NCI-H1092 treated with DMSO at 0.1 percent for 48 hours (cell line): ENCODE measurements around the gene MROH2A.

Experiments used
- DNase-seq: peaks from one replicate; lab custom pipeline; 2025; lab: John Stamatoyannopoulos, UW

Gene MROH2A

DNA sequence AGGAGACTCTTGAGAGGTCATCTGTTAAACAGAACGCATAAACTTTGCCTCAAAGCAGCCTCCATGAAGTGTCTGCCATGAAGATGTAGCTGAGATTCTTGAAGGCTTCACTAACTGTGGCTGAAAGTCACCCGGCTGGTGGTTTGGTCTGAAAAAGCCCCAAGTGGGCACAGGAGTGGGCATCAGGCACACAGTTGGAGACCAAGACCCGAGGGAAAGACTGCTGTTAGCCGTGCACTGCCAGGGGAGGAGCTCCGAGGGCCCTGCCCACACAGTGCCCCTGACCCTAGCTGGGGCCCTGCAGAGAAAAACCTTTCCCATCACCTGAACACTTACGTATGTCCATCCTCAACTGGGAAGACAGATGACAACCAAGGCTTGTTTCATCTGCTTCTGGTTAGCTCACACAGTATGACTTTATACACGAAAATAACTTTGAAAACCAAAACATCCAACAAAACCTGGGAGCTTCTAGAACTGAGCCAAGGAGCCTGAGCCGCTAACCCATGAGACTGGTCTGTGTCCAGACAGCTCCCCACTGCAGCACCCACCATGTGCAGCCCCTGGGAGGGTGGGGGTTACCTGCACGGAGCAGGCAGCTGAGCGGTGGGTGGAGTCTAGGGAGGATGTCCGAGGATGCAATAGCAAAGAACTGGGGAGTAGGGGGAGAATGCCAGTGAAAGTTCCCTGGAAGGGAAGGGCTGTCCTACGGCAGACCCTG is 60.8 kb downstream of the MROH2A start:
- DNase-seq = no peak

DNA sequence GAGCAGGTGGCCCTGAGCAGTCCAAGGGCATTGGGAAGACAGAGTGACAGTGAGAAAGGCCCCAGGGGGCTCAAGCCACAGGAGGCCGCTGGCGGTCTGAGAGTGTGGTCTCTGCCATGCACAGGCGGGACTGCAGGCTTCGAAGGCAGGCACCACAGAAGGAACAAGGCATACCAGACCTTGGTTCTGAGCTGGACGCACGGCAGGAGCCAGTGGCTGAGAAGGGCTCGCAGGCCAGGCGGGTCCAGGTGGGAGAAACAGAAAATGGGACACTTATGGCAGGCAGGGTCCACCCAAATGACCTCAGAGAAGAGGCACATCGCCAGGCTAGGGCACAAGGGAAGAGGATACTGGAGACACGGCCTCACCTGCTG is 61.3 kb downstream of the MROH2A start:
- DNase-seq = no peak

DNA sequence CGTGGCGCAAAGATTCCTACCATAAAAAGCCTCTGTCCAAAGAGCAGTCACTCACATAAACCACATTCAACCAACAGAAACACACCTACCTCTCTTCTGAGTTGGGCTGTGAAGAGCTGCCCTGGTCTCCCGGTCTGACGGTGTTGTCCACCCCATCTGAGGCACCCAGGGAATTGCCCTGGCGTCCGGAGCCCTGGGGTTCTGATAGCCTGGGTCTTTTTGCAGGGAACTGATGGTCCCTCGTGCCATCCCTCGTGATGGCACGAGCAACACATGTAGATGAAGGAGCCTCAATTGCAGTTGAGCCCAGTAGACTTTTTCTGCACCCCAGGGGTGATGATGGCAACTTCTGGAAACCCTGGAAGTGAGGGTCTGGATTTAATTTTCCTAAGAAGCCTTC is 62.4 kb downstream of the MROH2A start:
- DNase-seq = no peak

DNA sequence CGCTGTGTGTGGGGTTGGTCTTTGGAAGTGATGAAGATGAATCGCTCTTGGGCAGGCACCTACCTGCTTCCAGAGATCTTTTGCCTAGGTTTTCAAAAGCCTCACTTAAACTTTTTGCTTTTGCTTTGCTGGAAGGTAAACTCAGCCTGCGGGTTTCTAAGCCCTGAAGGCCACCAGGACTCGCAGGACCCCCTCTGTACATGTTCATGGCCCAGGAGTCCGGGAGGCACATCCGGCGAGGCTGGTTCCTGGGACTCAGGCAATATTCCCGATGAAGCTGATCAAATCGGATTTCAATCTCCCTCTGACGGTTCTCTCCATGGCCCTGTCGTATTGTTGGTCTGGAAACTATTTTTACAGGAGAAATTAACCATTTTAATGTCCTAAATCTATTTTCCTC is 63.1 kb downstream of the MROH2A start:
- no peak for DNase-seq

DNA sequence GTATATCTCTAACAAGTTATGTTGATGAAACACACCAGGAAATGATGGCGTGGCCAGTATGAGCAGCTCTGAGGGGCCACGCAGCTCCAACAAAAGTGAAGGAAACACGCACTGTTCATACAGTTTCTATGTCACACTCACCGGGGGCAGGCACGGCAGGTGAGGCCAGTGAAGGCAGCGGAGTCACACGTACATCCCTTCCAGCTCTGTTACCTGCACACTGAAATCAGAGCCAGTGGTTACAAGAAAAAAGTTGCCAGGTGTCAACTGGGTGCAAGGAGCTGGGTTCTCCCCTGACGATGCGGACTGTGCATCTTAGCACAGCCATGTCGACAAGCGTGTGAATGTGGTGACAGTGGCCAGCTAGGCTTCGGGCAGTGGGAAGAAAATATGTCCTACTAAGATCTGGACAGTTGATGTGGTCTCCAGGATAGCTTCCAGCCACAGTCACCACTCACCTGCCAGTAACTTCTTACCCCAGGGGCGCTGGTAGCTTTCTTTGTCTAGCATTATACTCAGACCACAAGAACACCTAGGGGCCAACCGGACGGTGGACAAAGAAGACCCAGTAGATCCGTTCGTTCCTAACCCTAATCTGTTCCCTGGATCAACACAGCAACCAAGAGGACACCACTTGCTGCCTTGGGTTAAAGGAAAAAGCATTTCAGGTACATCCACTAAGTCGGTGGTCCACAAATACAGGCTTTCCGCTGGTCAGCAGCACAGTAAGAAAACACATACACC is 66.1 kb downstream of the MROH2A start:
- DNase-seq = no peak

DNA sequence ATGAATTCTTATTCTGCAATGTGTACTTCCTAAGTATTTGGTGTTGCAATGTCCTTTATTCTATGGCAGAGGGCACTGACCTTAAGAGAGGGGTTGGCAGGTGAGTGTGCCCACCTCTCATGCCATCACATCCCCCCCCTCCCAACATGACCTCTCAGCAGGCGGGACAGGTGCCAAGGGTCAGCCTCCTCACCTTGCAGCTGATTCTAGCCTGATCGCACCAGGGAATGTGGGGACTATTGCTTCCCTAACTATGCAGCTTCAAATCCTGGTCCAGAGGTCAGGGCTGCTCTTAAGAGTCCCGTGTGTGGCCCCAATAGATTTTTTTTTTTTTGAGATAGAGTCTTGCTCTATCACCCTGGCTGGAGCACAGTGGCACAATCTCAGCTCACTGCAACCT is 66.7 kb downstream of the MROH2A start:
- no peak for DNase-seq

DNA sequence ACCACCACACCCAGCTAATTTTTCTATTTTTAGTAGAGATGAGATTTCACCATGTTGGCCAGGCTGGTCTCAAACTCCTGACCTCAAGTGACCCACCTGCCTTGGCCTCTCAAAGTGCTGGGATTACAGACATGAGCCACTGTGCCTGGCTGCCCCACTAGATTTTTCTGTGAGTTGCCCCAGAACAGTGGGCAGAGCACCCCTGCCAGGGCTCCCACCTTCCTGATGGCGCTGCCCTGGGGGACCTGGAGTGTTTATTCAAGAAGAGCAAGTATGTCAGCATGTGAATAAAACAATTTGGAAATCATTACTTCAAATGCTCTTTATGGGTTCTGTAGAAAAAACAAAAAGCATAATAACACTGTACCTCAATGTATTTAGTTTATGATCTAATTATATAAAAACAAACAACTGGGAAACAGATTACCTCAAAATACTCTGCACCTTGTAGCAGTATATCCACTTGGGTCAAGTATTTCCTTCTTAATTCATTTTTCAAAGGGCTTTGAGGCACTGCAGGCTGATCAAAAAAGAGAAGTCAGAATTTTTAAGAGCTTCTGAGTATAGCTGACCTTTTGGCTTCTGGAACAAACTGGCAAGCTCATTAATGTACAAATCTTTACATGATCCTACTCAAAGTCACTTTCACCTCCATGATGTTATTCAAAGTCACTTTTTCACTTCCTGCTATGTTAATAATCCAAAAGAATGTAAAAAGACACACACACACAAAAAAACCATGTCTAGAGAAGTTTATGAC is 67.4 kb downstream of the MROH2A start:
- DNase-seq = no peak

DNA sequence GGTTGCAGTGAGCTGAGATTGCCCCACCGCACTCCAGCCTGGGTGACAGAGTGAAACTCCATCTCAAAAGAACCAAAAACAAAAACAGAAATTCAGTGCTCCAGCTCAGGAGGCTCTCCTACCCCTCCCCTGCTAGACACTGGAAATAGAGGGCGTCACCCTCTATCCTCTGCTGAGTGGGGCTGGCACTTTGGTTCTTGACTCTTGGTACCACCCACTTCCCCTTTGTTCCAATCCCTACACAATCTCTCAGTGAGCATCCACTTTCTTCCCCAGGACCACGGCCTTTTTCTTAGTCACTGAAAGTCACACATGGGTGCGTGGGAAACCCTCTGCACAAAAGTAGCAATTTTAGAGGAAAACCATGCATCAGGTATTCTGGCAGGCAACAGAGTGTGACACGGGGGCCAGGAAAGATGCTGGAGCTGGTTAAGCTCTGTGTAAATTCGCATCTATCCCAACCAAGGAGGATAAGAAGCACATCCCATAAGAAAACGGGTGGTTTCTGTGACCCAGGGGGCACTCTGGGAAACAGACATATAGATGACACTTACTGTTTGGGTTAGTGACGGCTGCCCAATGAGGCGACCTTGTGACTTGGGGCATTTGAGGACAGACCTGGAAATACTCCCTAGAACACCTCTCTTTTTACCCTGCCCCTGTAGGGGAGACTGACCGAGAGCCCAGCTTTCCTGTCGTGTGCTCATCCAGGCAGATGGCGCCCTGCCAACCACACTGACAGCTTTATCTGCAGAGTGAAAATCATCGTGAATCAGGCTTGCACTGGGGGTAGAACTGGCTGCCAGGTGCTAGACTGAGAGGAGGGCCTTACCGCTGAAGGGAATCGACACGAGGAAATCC is 68.5 kb downstream of the MROH2A start:
- DNase-seq = no peak

DNA sequence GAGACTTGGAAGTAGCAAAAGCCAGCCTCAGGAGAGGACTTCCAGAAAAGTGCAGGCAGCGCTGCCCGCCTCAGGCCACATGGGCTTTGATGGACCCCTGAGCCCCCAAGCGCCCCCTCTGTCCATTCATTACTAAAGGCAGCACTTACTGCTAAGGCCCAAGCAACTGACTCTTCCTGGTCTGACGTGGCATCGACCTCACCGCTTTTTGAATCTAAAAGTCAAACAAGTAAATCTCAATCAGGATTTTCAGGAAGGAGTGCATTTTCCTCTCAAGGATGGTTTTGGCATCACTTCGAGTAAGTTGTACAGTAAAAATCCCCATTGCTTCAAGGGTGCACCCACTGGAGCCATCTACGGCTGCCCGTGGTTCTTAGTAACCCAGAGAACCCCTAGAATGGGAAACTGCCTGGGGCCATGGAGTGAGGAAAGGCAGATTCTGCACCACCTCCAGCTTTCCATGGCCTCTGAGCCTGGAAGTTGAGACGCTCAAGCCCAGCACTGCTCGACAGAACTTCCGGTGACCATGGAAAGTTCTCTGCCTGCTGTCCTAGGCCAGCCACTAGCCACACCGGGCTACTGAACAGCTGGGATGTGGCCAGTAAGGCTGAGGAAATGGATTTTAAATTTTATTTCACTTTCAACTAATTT is 69.2 kb downstream of the MROH2A start:
- no peak for DNase-seq

DNA sequence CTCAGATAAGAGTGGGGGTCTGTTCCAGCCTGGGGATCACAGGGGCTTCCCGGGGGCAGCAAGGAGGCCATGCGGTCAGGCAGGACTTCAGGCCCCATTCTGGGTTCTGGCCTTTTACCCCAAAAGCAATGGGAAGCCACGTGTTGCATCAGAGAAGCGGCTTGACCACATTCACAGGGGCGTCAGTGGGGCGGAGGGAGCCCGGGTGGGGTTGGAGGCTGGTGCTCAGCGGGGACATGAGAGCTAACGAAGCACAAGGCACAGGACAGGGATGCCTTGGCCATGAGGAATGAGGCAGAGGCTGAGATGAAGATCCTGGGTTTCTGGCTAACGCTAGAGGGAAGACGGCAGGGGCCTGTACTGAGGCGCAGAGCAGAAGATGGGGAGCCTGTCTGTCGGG is 70.1 kb downstream of the MROH2A start:
- no peak for DNase-seq

DNA sequence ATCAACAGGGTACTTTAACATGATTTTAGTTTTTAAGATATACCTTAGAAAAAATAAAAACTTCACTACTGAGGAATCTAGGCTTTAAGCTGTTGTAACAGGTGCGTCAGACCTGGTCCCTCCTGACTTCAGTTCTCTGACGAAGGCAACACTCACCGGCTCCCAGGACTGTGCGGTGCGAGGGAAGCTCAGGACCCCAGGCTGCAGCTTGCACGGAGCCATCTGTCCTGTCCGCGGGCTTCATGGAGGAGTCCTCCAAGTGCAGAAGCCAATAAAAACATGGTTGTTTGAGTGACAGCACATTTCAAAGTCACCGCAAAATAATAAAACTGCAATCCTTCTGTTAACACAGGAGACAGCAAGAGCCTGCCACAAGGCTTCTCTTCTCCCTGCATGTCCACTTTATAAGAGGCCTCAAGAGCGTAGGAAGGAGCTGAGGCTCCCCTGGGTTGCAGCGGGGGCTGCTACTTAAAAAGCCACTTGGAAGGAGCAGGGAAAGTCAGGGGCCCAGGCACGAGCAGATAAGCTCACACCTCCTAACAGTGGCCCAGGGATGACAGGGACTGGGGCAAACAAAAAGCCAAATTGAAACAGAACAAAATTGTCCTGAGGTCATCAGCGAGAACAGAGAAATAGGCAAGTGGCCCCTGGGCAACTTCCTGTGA is 71.6 kb downstream of the MROH2A start:
- DNase-seq = no peak

DNA sequence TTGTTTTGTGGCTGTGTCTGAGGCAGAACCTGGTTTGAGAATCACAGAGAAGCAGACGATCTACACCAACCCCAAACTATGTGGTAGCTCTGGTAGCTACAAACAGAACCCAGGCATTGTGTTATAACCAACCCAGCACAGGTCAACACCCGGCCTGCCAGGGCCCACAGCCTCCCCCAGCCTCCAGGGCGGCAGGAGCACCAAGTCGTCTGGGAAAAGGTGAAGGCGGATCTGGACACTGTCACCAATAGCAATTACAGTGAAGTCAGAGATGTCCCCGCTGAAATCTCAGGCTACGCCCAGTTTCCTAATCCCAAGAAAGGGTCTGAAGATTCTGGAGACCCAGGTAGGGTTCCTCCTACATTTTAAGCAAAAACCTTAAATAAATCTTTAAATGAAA is 72.6 kb downstream of the MROH2A start:
- no peak for DNase-seq

DNA sequence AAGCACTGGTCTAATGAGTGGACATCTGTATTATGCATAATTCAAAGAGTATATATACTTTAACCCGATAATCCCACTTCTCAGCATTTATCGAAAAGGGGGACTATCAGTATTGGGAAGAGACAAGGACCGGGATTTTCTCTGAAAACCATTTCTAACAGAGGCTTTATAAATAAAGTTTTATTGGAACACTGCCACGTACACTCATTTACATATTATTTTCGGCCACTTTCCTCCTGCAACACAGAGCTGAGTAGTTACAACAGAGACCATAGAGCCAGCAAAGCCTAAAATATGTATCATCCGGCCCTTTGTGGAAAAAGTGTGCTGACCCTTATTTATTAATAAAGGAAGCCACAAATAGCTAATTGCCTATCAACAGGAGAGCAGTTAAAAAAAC is 73.0 kb downstream of the MROH2A start:
- no peak for DNase-seq

DNA sequence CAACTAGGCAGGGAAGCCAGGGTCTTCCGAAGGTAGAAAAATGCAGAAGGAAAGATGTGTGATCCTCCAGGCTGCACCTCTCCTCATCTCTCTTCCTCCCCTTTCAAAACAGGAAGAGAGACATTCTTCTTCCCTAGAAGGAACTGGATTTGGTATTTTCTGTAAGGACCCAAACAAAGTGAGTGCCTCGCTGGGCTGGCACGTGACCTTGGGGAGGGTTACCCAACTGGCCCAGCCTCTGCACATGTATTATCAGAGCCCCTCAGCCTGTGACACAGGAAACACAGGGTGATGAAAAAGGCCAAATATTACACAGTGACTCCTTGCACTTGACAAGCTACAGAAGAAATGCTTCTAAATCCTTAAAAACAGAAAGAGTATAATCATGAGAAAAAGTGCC is 73.9 kb downstream of the MROH2A start:
- DNase-seq = no peak

DNA sequence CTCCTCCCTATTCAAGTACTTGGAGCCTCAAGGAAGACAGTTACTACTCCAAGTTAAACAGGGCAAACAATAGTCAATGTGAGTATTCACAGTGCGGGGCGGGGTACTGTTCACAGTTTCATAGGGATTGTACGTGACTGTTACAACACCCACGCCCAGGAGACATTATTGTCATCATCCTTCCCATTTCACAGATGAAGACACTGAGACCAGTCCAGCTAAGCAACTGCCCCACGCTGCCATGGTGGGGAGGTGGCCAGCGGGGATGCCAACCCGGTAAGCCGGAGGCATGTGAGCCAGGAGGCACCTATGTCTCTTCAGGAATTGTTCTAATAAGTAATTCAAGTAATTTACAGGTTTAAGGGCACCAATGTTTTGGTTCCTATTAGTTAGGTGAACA is 75.2 kb downstream of the MROH2A start:
- DNase-seq = no peak

DNA sequence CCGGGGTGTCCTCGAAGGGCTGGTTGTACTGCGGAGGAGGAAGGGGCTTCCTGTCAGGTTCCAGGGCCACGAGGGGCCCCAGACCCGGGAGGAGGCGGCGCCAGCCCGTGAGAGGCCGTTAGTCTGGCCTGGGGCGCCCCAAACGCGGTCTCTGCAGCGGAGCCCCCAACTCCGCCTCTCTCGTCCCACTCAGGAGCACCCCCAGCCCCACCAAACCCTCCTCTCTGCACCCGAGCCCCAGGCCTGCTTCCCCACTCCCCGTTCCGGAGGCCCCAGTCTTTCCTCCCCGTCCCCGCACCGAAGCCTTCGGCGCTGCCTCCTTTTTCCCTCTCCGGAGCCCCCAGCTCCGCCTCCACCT is 75.7 kb downstream of the MROH2A start:
- DNase-seq = no peak

DNA sequence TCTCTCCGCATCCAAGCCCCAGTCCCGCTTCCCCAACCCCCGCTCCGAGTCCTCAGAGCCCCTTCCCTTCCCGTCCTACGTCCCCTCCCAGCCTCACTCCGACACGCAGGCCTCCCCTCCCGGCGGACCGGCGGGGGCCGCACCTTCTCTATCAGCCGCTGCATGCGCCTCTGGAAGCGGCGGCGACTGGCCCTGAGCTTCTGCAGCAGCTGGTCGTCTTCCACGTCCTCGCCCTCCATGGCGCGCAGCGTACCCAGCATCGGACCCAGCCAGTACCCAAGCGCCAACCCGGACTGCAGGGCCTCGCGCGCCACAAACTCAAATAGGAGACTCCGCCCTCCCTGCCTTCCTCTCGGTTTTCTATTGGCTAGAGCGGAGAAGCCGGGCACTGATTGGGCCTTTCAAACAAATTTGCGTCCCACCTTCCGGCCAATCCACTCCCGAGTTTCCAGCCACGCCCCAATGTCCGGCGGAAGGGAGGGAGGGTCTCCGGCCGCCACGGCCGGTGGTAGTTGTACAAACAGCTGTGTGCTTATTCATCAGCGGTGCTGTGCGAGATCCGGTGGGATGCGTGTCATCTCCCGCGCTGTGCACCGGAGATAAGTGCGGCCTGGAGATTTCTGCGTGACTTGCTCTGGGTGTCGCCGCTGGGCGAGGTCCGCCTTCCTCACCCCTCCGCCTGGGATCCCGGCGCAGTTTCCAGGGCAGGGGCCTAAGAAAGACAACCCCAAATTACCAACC is 76.3 kb downstream of the MROH2A start, which contains the start of gene HJURP:
Gene HJURP, minus strand, starts transcription at position 295 of the 741 bp plus-strand sequence. Its CDS starts 35 bp downstream, at position 260.
- DNase-seq = peak; percentile 93

DNA sequence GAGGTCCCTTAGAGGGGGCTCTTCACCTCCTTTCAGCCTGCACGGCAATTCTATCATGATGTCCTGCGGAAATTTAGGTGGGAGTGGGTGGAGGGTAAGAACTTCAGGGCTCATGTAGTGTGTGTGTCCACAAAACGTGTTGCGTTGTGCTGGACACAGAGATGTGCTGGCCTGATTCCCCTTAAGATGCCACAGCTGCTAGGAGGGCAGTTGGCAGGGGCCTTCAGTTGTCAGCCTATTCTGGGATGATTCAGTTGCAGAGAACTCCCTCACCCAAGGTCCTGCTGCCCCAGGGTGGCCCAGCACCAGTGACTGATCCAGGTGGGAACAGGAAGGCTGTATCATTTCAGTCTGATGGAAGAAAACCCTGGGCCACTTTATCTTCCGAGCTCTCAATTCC is 77.2 kb downstream of the MROH2A start:
- no peak for DNase-seq

DNA sequence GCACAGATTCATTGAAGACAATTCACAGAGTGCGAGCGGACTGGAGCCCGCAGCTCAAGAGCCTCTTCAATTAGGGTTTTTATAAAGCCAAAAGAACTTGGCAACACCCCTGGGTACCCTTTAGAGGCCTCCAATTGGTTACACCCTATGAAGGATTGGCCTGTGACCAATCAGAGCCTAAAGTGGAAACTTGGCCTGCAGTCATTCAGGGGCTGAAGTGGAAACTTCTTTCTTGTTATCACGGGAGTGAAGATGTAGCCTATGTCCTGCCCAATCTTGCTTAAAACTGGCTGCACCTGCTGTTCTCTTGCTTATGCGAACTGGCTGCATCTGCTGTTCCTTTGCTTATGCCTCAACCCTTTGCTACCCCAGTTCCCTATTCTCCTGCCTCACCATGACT is 78.1 kb downstream of the MROH2A start:
- no peak for DNase-seq

DNA sequence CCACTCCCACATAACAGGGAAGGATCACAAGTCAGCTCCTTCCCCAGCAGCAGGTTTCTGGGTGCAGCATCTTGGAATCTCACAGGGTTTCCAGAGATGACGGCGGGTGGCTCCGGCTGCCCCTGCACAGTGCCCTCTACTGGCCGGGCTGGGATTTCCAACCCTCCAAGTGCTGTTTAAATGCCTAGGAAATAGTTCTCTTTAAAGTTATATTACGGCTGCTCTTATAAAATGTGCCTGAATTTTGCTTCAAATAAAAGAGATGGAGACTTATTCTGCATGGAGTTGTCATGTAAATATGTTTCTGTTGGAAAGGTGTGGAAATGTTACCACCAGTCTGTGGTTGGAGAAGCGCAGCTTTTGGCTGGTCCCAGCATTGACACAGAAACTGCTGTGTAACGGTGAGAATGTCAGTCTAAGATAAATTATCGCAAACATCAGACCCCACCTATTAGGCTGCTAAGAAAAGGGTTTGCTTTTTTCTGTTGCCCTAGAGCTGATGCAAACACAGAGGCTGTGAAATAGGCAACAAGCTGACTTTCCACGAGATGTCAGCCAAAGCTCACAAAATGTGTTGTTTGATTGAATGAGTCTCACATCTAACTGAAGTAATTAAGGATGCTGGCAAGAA is 79.5 kb downstream of the MROH2A start:
- no peak for DNase-seq
